Measurements from ENCODE around the gene FBXO17. TPM values are rescaled to one million over a fixed set of nuclear protein-coding genes. Genes with fewer than 3 reads are reported as not detected.

Gene FBXO17
- total RNA-seq, 3 donors from 2014 or later: 14.2 to 67.2 (median 28.5) TPM

DNA sequence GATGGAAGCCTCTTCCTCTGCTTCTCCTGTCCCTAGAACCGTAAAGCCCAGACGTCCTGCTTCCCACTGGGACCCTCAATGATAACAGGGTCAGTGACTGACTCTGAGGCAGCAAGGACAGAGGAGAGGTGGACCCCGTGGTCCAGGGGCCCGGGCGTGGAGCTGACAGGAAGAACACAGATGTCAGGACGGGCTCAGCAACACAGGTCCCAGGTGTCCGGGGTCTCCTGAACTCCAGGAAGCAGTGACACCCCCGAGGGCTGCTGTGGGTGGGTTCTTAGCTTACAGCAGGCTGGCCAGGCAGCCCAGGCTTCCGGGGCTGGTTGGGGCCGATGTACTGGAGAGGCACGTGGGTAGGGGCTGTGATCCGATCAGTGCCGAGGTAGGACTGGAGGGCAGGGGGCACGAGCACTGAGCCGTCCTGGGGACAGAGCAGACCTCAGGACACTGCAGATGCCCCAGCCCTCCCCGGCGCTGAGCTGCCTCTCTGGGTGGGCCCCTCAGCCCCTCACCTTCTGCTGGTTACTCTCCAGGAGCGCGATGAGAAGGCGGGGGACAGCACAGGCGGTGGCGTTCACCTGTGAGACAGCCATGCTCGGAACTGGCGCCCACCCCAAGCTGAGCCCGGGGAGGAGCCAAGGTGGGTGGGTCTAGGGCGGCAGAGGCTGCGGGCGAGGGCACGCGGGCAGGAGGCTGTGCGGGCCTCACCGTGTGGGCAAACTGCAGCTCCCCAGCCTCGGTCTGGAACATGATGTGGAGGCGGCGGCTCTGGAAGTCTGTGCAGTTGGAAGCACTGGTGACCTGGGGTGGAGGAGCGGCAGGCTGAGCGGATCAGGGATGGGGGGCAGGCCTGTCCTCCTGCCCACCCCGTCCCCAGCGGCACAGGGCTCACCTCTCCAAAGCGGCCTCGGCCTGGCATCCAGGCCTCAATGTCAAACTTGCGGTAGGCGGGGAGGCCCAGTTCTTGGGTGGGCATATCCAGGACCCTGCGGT is 59.9 kb downstream of the FBXO17 start:
- intact Hi-C loops (cut with DNase I; ENCODE audit: low total_unique reads): no loop called here
- no peak overlapping the region for H3K4me3 ChIP-seq
- H3K27ac ChIP-seq: no peak overlapping the region
- DNase-seq (ENCODE audit: low spot score in 2 of 2): no peak
- no peaks in the 10 kb centered on the region for H3K36me3 ChIP-seq
- H3K27me3 ChIP-seq: no peaks in the 10 kb centered on the region
- no peaks in the 10 kb centered on the region for H3K9me3 ChIP-seq
- no peaks in the 10 kb centered on the region for H3K4me1 ChIP-seq
- TF ChIP-seq POLR2A (IDR thresholded peaks at IDR 0.05): no peak
- TF ChIP-seq, protein P1, sequence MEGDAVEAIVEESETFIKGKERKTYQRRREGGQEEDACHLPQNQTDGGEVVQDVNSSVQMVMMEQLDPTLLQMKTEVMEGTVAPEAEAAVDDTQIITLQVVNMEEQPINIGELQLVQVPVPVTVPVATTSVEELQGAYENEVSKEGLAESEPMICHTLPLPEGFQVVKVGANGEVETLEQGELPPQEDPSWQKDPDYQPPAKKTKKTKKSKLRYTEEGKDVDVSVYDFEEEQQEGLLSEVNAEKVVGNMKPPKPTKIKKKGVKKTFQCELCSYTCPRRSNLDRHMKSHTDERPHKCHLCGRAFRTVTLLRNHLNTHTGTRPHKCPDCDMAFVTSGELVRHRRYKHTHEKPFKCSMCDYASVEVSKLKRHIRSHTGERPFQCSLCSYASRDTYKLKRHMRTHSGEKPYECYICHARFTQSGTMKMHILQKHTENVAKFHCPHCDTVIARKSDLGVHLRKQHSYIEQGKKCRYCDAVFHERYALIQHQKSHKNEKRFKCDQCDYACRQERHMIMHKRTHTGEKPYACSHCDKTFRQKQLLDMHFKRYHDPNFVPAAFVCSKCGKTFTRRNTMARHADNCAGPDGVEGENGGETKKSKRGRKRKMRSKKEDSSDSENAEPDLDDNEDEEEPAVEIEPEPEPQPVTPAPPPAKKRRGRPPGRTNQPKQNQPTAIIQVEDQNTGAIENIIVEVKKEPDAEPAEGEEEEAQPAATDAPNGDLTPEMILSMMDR (IDR thresholded peaks at IDR 0.05): no peak
- TF ChIP-seq POLR2AphosphoS5 (IDR thresholded peaks at IDR 0.05): no peak

DNA sequence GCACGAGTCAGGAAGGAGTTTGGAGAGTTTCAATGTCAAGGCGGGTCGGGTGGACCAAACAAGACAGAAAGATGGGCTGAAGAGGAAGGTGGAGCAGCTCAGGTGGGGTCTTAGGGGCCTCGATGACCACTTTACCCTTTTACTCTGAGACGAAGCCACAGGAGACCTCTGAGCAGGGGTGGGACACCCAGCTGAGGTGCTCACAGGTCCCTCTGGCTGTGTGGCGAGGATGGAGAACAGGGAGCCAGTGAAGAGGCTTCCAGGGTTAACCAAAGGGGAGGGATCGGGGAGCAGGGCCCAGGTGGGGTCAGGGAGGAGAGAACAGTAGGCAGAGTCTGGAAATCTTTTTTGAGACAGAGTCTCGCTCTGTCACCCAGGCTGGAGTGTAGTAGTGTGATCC is 61.6 kb downstream of the FBXO17 start:
- H3K36me3 ChIP-seq: no peaks in the 10 kb centered on the region
- intact Hi-C loops (cut with DNase I; ENCODE audit: low total_unique reads): no loop called here
- H3K27ac ChIP-seq: no peak overlapping the region
- DNase-seq (ENCODE audit: low spot score in 2 of 2): no peak
- no peaks in the 10 kb centered on the region for H3K9me3 ChIP-seq
- TF ChIP-seq POLR2AphosphoS5 (IDR thresholded peaks at IDR 0.05): no peak
- H3K4me1 ChIP-seq: no peaks in the 10 kb centered on the region
- no peaks in the 10 kb centered on the region for H3K27me3 ChIP-seq
- H3K4me3 ChIP-seq: no peak overlapping the region

DNA sequence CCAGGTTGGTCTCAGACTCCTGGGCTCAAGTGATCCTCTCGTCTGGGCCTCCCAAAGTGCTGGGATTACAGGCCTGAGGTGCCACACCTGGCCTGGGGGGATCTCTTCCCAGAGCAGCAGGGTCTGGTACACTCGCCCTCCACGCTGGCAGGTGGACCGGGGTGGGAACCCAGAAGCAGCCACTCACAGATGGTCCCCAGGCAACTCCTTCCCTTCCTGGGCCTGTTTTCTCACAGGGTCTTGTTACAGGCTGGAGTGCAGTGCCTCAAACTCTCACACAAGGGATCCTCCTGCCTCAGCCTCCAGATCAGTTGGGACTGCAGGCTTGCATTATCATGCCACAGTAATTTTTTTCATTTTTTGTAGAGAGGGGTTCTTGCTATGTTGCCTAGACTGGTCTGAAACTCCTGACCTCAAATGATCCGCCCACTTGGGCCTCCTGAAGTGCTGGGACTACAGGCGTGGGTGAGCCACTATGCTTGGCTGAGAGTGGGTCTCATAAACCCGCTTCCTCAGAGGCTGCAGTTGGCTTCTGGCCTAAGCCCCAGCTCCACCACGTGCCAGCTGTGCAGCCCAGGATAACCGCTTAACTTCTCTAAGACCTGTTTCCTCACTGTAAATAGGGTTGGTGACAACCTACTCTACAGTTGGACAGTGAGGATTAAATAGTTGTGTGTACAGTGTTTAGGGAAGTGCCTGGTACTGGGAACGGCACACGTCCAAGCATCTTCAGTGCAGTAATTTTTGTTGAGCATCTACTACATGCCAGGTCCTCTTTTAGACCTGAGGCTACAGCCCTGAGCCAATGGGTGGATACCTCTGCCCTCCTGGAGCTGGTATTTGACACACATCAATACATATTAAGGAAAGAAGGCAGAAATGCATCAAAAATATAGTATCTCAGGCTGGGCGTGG is 62.7 kb downstream of the FBXO17 start:
- H3K9me3 ChIP-seq: no peaks in the 10 kb centered on the region
- no peak for DNase-seq (ENCODE audit: low spot score in 2 of 2)
- no peak overlapping the region for H3K4me3 ChIP-seq
- H3K27ac ChIP-seq: no peak overlapping the region
- TF ChIP-seq, protein P1 (IDR thresholded peaks at IDR 0.05): no peak
- TF ChIP-seq POLR2AphosphoS5 (IDR thresholded peaks at IDR 0.05): no peak
- no peak for TF ChIP-seq POLR2A (IDR thresholded peaks at IDR 0.05)
- no peaks in the 10 kb centered on the region for H3K27me3 ChIP-seq
- H3K36me3 ChIP-seq: no peaks in the 10 kb centered on the region
- intact Hi-C loops (cut with DNase I; ENCODE audit: low total_unique reads): no loop called here
- H3K4me1 ChIP-seq: no peaks in the 10 kb centered on the region

DNA sequence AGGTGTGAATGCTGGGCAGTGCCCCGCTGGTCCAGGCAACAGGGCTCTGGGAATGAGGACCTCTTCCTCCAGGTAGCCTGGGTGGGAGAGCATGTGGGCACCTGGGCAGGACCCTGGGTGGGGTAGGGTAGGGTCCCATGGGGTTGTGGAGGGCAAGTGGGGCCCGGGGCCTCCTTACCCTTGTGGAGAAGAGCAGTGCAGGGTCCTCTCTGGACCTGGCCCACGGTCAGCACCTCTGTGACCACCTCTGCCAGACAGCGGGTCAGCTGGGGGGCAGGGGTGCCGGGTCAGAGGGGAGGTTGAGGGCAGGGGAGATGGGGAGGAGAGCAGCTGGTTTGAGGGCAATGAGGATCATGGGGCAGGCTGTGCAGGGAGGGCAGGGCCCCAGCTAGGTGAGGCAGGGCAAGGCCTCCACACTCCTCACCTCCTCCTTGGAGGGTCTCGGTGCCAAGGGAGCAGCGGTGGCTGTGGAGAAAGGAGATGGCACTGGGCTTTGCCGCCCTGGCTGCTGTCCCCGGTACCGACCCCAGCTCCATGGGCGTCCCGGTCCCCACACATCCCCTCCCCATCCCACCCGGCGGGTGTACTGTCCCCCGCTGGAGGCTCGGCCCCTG is 64.0 kb downstream of the FBXO17 start:
- TF ChIP-seq, protein P1 (IDR thresholded peaks at IDR 0.05): no peak
- TF ChIP-seq POLR2A (IDR thresholded peaks at IDR 0.05) (no peak), POLR2AphosphoS5 (IDR thresholded peaks at IDR 0.05) (no peak)
- intact Hi-C loops (cut with DNase I; ENCODE audit: low total_unique reads): no loop called here

DNA sequence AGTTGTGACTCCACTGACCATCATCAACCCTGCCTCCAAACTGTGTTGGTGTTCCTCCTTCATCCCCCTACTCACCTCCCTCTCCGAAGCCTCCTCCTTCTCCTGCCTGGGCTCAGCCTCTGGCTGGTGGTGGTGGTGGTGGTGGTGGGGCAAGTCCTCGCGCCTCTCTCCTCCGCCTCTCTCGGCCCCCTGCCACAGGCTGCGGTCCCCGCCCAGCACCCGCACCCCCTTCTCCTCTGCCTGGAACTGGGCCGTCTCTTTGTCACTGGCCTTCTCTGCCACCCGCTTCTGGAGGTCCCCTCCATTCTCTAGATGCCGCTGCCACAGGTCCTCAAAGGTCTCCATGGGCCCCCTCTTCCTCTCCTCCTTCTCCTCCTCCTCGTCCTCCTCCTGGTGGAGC is 65.1 kb downstream of the FBXO17 start:
- H3K4me1 ChIP-seq: no peaks in the 10 kb centered on the region
- intact Hi-C loops (cut with DNase I; ENCODE audit: low total_unique reads): no loop called here
- H3K27me3 ChIP-seq: no peaks in the 10 kb centered on the region
- TF ChIP-seq POLR2AphosphoS5 (IDR thresholded peaks at IDR 0.05) (no peak), POLR2A (IDR thresholded peaks at IDR 0.05) (no peak)
- TF ChIP-seq, protein P1 (IDR thresholded peaks at IDR 0.05): no peak
- H3K36me3 ChIP-seq: peaks cover 2% of the 10 kb centered on the region
- no peaks in the 10 kb centered on the region for H3K9me3 ChIP-seq
- no peak for DNase-seq (ENCODE audit: low spot score in 2 of 2)
- no peak overlapping the region for H3K27ac ChIP-seq
- no peak overlapping the region for H3K4me3 ChIP-seq

More for the DNA sequence above, 64.0 kb downstream of the FBXO17 start:
- H3K36me3 ChIP-seq: no peaks in the 10 kb centered on the region
- H3K27ac ChIP-seq: no peak overlapping the region
- DNase-seq (ENCODE audit: low spot score in 2 of 2): no peak
- H3K4me3 ChIP-seq: no peak overlapping the region
- H3K4me1 ChIP-seq: no peaks in the 10 kb centered on the region
- H3K27me3 ChIP-seq: no peaks in the 10 kb centered on the region
- H3K9me3 ChIP-seq: no peaks in the 10 kb centered on the region
